H1 (cell line): ENCODE measurements around the gene SLC15A1. TPM values are rescaled to one million over a fixed set of nuclear protein-coding genes. Genes with fewer than 3 reads are reported as not detected.

Source experiments
- CTCF ChIA-PET: fragments of 300-600 bp; sonication (Branson Sonifier 250); formaldehyde crosslinking; loops from one replicate; lab custom pipeline; 2021; ENCODE audit not compliant: partially characterized antibody; lab: Charles Lee
- POLR2A ChIA-PET: fragments of 300-600 bp; sonication (Branson Sonifier 250); formaldehyde crosslinking; loops from one replicate; lab custom pipeline; 2021; ENCODE audit warnings: inconsistent platforms; ENCODE audit not compliant: partially characterized antibody; lab: Charles Lee
- DNase-seq, 2 experiments: peaks; one replicate each; pipeline versions ENCODE4 v3.0.0 to v3.0.0-alpha.2; 2010 to 2022; ENCODE audit warnings: low spot score in 2 of 2, low read depth in 1 of 2, mixed read lengths in 1 of 2
- FAIRE-seq: peaks from 2 replicates; lab custom pipeline; 2011; peaks lifted over from hg19 to GRCh38; lab: Jason Lieb, UNC
- H2AFZ ChIP-seq: 2 replicates; pipeline ENCODE4 v1.8.1; 2012; ENCODE audit warnings: low read length, inconsistent platforms
- H2AK5ac ChIP-seq: 2 replicates; pipeline ENCODE4 v1.6.1; 2013; ENCODE audit warnings: low read depth, low read length
- H2BK120ac ChIP-seq: replicated peaks from 2 replicates; pipeline ENCODE3; 2013; ENCODE audit warnings: low read depth, low read length, inconsistent platforms
- H2BK12ac ChIP-seq: 2 replicates; pipeline ENCODE4 v1.6.1; 2013; ENCODE audit warnings: low read depth, low read length
- H2BK15ac ChIP-seq: 2 replicates; pipeline ENCODE4 v1.6.1; 2013; ENCODE audit warnings: low read length
- H2BK20ac ChIP-seq: 2 replicates; pipeline ENCODE4 v1.6.1; 2013; ENCODE audit warnings: low read length
- H2BK5ac ChIP-seq: 2 replicates; pipeline ENCODE4 v1.6.1; 2013; ENCODE audit warnings: low read depth, low read length
- H3K14ac ChIP-seq: 2 replicates; pipeline ENCODE4 v1.6.1; 2013; ENCODE audit warnings: inconsistent platforms; ENCODE audit not compliant: insufficient read length
- H3K18ac ChIP-seq: 2 replicates; pipeline ENCODE4 v1.6.1; 2013; ENCODE audit warnings: low read length; ENCODE audit errors: extremely low read depth
- H3K23ac ChIP-seq: 2 replicates; pipeline ENCODE4 v1.6.1; 2013; ENCODE audit warnings: inconsistent platforms; ENCODE audit not compliant: insufficient read length
- H3K23me2 ChIP-seq: 2 replicates; pipeline ENCODE4 v1.6.1; 2013; ENCODE audit warnings: low read depth, low read length
- H3K27ac ChIP-seq: 2 replicates; pipeline ENCODE4 v1.6.1; 2011; ENCODE audit warnings: low read depth, low read length, inconsistent platforms
- H3K27me3 ChIP-seq, 4 experiments: replicated peaks in 1 of 4; 1 replicate in 1 of 4; 2 replicates in 3 of 4; pipeline versions ENCODE4 v1.6.1 to v1.8.1; 2011 to 2013; ENCODE audit warnings: low read length in 3 of 4, mild to moderate bottlenecking in 3 of 4, inconsistent platforms in 2 of 4, mixed read lengths in 2 of 4, moderate library complexity in 1 of 4; ENCODE audit not compliant: control insufficient read depth in 3 of 4, insufficient read depth in 3 of 4; ENCODE audit errors: extremely low read depth in 1 of 4
- H3K36me3 ChIP-seq, 4 experiments: 2 replicates each; pipeline versions ENCODE4 v1.6.1 to v1.8.1; 2011 to 2013; ENCODE audit warnings: mild to moderate bottlenecking in 4 of 4, low read length in 3 of 4, moderate library complexity in 2 of 4, control low read depth in 1 of 4, inconsistent platforms in 1 of 4; ENCODE audit not compliant: insufficient read depth in 4 of 4, control insufficient read depth in 2 of 4
- H3K4ac ChIP-seq: replicated peaks from 2 replicates; pipeline ENCODE3; 2013; ENCODE audit warnings: low read length, low read depth, mixed read lengths, inconsistent platforms; ENCODE audit not compliant: insufficient read length
- H3K4me1 ChIP-seq, 4 experiments: replicated peaks in 1 of 4; 1 replicate in 1 of 4; 2 replicates in 3 of 4; pipeline versions ENCODE4 v1.6.1 to v1.8.1; 2011 to 2013; ENCODE audit warnings: low read length in 3 of 4, inconsistent platforms in 2 of 4, mixed read lengths in 1 of 4; ENCODE audit not compliant: insufficient read depth in 4 of 4, control insufficient read depth in 3 of 4
- H3K4me2 ChIP-seq, 2 experiments: 2 replicates each; pipeline versions ENCODE4 v1.6.1 to v1.8.1; 2011 to 2013; ENCODE audit warnings: low read depth in 2 of 2, low read length in 2 of 2, control low read depth in 1 of 2, inconsistent platforms in 1 of 2, mild to moderate bottlenecking in 1 of 2; ENCODE audit not compliant: insufficient read depth in 1 of 2
- H3K4me3 ChIP-seq, 4 experiments: fragments of 200-600, 300-600 bp in 1 of 4; sonication (generic), shearing (Covaris generic), sonication (Bioruptor Twin) in 1 of 4; 2 replicates each; pipeline versions ENCODE4 v1.5.1 to v1.8.1; 2011 to 2016; ENCODE audit warnings: low read length in 4 of 4, low read depth in 3 of 4, control low read depth in 2 of 4, inconsistent platforms in 2 of 4, mild to moderate bottlenecking in 2 of 4, mixed read lengths in 1 of 4, moderate library complexity in 1 of 4; ENCODE audit not compliant: insufficient read depth in 2 of 4; ENCODE audit errors: extremely low read depth in 1 of 4
- H3K56ac ChIP-seq: replicated peaks from 2 replicates; pipeline ENCODE3; 2013; ENCODE audit warnings: low read depth, mild to moderate bottlenecking, mixed read lengths, low read length, inconsistent platforms; ENCODE audit not compliant: insufficient read length
- H3K79me1 ChIP-seq: 2 replicates; pipeline ENCODE4 v1.6.1; 2013; ENCODE audit warnings: low read depth, low read length, control low read depth
- H3K79me2 ChIP-seq, 2 experiments: 2 replicates each; pipeline versions ENCODE4 v1.6.1 to v1.8.1; 2012 to 2013; ENCODE audit warnings: low read length in 2 of 2, mild to moderate bottlenecking in 2 of 2, inconsistent platforms in 1 of 2; ENCODE audit not compliant: insufficient read depth in 2 of 2, control insufficient read depth in 1 of 2
- H3K9ac ChIP-seq, 4 experiments: replicated peaks in 1 of 4; 1 replicate in 1 of 4; 2 replicates in 3 of 4; pipeline versions ENCODE4 v1.6.1 to v1.8.1; 2011 to 2013; ENCODE audit warnings: low read depth in 3 of 4, low read length in 3 of 4, control low read depth in 2 of 4, mild to moderate bottlenecking in 2 of 4, moderate library complexity in 2 of 4, inconsistent platforms in 1 of 4; ENCODE audit errors: extremely low read depth in 1 of 4
- H3K9me3 ChIP-seq, 2 experiments: 2 replicates each; pipeline versions ENCODE4 v1.6.1 to v1.8.1; 2012 to 2013; ENCODE audit warnings: mild to moderate bottlenecking in 2 of 2, moderate library complexity in 2 of 2, control low read depth in 1 of 2, inconsistent platforms in 1 of 2, low read depth in 1 of 2, low read length in 1 of 2, mixed read lengths in 1 of 2; ENCODE audit not compliant: insufficient read depth in 2 of 2
- H4K20me1 ChIP-seq, 2 experiments: replicated peaks in 1 of 2; 2 replicates each; pipeline versions ENCODE3 to v1.8.1; 2011 to 2013; ENCODE audit warnings: inconsistent platforms in 2 of 2, low read length in 2 of 2, mild to moderate bottlenecking in 1 of 2; ENCODE audit not compliant: insufficient read depth in 2 of 2, control insufficient read depth in 1 of 2
- H4K5ac ChIP-seq: 2 replicates; pipeline ENCODE4 v1.6.1; 2013; ENCODE audit warnings: low read length, low read depth, mixed read lengths, inconsistent platforms; ENCODE audit not compliant: insufficient read length
- H4K8ac ChIP-seq: 2 replicates; pipeline ENCODE4 v1.8.0; 2013; ENCODE audit warnings: mild to moderate bottlenecking, moderate library complexity, low read length, inconsistent platforms; ENCODE audit not compliant: insufficient read depth; ENCODE audit errors: extremely low read depth
- H4K91ac ChIP-seq: replicated peaks from 2 replicates; pipeline ENCODE3; 2013; ENCODE audit warnings: low read length, mixed read lengths, inconsistent platforms; ENCODE audit not compliant: insufficient read length
- CTCF ChIP-seq, 3 experiments: IDR thresholded peaks; 1 replicate in 2 of 3; 2 replicates in 1 of 3; pipeline versions ENCODE4 v1.5.1 to v1.6.1; 2011; ENCODE audit warnings: low read length in 3 of 3, mild to moderate bottlenecking in 3 of 3, inconsistent platforms in 2 of 3, low read depth in 1 of 3, moderate library complexity in 1 of 3; ENCODE audit not compliant: insufficient read depth in 1 of 3; ENCODE audit errors: control extremely low read depth in 1 of 3
- POLR2AphosphoS5 ChIP-seq: IDR thresholded peaks from 2 replicates; pipeline ENCODE4 v1.6.1; 2011; ENCODE audit warnings: low read depth, low read length
- ZNF274 ChIP-seq: IDR thresholded peaks from 2 replicates; pipeline ENCODE4 v1.7.0; 2012; ENCODE audit warnings: low read length, borderline replicate concordance; ENCODE audit errors: extremely low read depth
- WGBS, 2 experiments: shearing (Covaris generic) in 1 of 2; methylation state at CpG; one replicate each; pipeline versions ENCODE4 v1.1.6 to v1.1.7; 2013 to 2015; ENCODE audit warnings: low lambda C conversion rate in 2 of 2, mixed read lengths in 2 of 2, inconsistent platforms in 1 of 2, low coverage in 1 of 2, missing lambda C conversion rate in 1 of 2; ENCODE audit not compliant: insufficient replicate concordance in 2 of 2, insufficient coverage in 1 of 2, insufficient read length in 1 of 2; ENCODE audit errors: extremely low coverage in 1 of 2, missing lambda C conversion rate in 1 of 2; 5-methylcytosine and 5-hydroxymethylcytosine counted together
- polyA plus RNA-seq, 7 experiments: library from polyadenylated mRNA; depleted of rRNA in 3 of 7; stranded (reverse) in 5 of 7; unstranded in 2 of 7; fragments of >200 nt in 5 of 7; fragments of 200-250 nt in 2 of 7; gene quantifications; 1 replicate in 5 of 7; 2 replicates in 1 of 7; 4 replicates in 1 of 7; pipeline versions ENCODE4 v1.2.1 to v1.2.3, GENCODE V29; 2011 to 2013; ENCODE audit warnings: missing spikeins in 2 of 7, mixed read lengths in 2 of 7
- total RNA-seq: library from RNA; stranded (reverse); fragmentation: NEBNext Ultra II Directional; extraction: Animal tissue kit (Norgen Biotek cat#: 25700); gene quantifications from 2 replicates; pipeline ENCODE4 v1.2.1, GENCODE V29; 2021

SLC15A1 gene
- total and polyA plus RNA-seq, 2 of the 8 experiments (the other 6 are each of a cell fraction or from before 2014, with no cell fraction given): 1.3 to 2.4 TPM

- no peak for FAIRE-seq
- CTCF ChIA-PET: interaction anchor here (1.2 kb wide), 1 partner anchor 26 kb away, joined by 4 read pairs; no protein-coding TSS in a partner anchor
- TF ChIP-seq CTCF (IDR thresholded peaks at IDR 0.05; ENCODE audit: control extremely low read depth in 1 of 3, insufficient read depth in 1 of 3, low read depth in 1 of 3, low read length in 3 of 3): no peak
- TF ChIP-seq POLR2AphosphoS5: no peak
- no peak for TF ChIP-seq ZNF274
Measured at GRCh38 chr13:98647121-98647520, 105.4 kb downstream of the SLC15A1 start.

More at GRCh38 chr13:98647121-98647520, 105.4 kb downstream of the SLC15A1 start:
- no peak overlapping the region for H4K91ac ChIP-seq
- no peak overlapping the region for H3K27ac ChIP-seq
- no peak overlapping the region for H3K18ac ChIP-seq
- H3K36me3 ChIP-seq: no peaks in the 10 kb centered on the region
- H3K4me3 ChIP-seq: no peak overlapping the region
- H3K4ac ChIP-seq: no peak overlapping the region
- no peaks in the 10 kb centered on the region for H3K9me3 ChIP-seq
- H3K23me2 ChIP-seq: no peaks in the 10 kb centered on the region
- no peak overlapping the region for H3K9ac ChIP-seq
- H2BK5ac ChIP-seq: no peak overlapping the region
- no peak for DNase-seq
- H3K4me1 ChIP-seq: no peaks in the 10 kb centered on the region
- no peak overlapping the region for H2BK20ac ChIP-seq
- H2BK12ac ChIP-seq: no peak overlapping the region
- no peak overlapping the region for H2AFZ ChIP-seq
- H3K79me2 ChIP-seq: no peaks in the 10 kb centered on the region
- H2BK15ac ChIP-seq: no peak overlapping the region
- 93% methylated on average over 2 of the region's 2 CpGs; no CpG with 5 or more reads in 1 of the 2 experiments for WGBS, 2 experiments
- H3K27me3 ChIP-seq: no peaks in the 10 kb centered on the region; a peak in 1 of 7 replicates
- no peak overlapping the region for H2BK120ac ChIP-seq
- POLR2A ChIA-PET: no interaction called here
- no peak overlapping the region for H3K14ac ChIP-seq
- H2AK5ac ChIP-seq: no peak overlapping the region
- H3K56ac ChIP-seq: no peak overlapping the region
- H4K5ac ChIP-seq: no peak overlapping the region
- H4K20me1 ChIP-seq: no peaks in the 10 kb centered on the region
- H3K23ac ChIP-seq: no peak overlapping the region
- H3K79me1 ChIP-seq: no peaks in the 10 kb centered on the region
- H3K4me2 ChIP-seq: no peak overlapping the region
- no peak overlapping the region for H4K8ac ChIP-seq
